OCI-M1 (cell line): ENCODE results near the gene CRLF3.
"Not testable (repeated sequence)": the region's sequence is repeated elsewhere in the genome, so short reads cannot be mapped to it uniquely, and the experiment has no call there.

Experiments used
- DNase-seq: peaks from one replicate; lab custom pipeline; 2025; lab: John Stamatoyannopoulos, UW

Gene CRLF3

DNA sequence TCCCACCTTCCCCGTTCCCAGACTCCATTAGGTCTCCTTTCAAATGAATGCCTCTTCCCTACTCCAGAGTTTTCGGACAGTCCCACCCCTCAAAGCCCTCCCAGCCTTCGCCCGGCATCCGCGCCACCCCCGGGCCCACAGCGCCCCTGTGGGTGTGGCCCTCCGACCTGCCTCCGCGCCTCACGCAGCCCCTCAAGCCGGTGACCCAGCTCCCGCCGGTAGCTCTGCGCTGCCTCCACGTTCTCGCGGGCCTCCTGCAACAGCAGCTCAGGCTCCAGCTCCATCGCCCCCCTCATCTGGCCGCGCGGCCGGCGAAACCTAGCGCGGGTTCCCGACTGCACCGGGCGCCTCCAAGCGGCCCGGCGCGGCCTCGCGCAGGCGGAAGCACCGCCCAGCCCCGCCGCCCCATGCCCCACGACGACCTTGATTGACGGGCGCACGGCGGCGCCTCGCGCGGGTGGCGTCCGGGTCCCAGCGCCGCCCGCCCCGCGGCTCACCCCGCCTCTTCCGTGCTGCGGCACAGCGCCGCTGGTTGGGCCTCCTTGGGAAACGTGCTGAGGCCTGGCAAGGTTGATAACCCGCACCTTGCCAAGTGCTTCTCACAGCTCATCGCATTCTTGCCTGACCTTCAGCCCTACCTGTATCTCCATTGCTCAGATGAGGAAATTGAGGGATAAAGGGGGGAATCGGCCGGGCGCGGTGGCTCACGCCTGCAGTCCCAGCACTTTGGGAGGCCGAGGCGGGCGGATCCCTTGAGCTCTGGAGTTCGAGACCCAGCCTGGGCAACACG is at the start of gene CRLF3:
CRLF3 (minus strand) TSS at position 337 of the 790 bp plus-strand sequence; CDS start at position 296, 41 bp downstream.
- DNase-seq = peak; percentile 96

- no peak for DNase-seq
These were observed 44.5 kb upstream of the CRLF3 start for GRCh38 chr17:30869005-30869404.

GRCh38 chr17:30864636-30865035 is 40.1 kb upstream of the CRLF3 start:
- no peak for DNase-seq

GRCh38 chr17:30858556-30859250 is 34.2 kb upstream of the CRLF3 start:
- no peak for DNase-seq

- DNase-seq = no peak
These were observed 29.7 kb upstream of the CRLF3 start for GRCh38 chr17:30854146-30854545.

DNA sequence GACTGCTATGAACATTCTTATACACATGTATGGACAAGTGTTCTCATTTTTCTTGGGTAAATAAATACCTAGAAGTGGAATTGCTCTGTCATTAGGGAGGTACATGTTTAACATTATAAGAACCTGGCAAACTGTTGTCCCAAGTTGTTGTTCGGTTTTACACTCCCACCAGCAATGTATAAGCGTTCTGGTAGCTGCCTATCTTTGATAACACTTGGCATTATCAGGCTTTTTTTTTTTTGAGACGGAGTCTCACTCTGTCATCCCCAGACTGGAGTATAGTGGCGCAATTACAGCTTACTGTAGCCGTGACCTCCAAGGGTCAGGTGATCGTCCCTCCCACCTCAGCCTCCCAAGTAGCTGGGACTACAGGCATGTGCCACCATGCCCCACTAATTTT is 23.5 kb upstream of the CRLF3 start:
- DNase-seq = no peak

DNA sequence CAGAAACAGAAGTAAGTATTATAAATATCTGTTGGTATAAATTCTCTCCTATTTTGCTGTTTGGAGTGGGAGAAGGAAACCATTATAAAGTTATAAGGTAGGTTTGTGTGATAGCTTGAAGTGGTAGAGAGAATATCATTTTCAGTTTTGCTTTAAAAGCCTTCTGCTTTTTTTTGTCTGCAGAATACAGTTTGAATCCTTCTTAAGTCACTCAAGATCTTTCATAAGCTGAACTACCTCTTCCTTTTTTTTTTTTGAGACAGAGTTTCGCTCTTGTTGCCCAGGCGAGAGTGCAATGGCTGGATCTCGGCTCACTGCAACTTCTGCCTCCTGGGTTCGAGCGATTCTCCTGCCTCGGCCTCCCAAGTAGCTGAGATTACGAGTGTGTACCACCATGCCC is 16.3 kb upstream of the CRLF3 start:
- no peak for DNase-seq

GRCh38 chr17:30838202-30838807 is 13.8 kb upstream of the CRLF3 start:
- no peak for DNase-seq

DNA sequence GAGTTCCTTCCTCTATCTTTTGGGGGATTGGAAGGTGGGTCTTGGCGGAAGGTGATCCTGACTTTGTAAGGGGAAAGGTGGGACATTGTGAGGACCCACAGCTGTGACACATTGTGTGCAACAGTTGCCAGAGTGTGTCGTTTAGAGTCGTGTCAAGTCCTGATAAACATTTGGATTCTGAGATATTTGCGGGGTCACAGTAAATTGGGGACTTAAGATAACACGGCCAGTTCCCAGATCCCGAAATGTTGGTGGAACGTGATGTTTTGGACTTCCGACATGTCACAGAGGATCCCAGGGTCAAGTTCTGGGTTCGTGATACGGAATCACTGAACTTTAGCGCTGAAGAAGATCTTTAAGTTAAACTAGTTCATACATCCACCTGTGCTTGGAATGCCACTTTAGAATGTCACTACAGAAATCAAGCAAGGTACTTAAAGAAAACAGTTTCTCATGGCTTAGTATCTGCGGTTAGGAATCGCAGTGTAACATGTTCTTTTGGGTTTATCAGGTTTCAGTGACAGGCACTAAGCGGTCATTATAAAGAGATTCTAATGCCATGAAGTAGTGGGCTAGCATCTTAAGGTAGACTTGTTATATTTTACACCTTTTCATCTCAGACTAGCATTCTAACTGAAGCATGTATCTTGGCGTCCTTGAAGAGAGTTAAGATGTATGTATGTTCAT is 8.1 kb upstream of the CRLF3 start:
- peak; percentile 56 for DNase-seq

GRCh38 chr17:30831663-30832437 is 7.4 kb upstream of the CRLF3 start, which contains the start of gene ATAD5:
Gene ATAD5, plus strand, starts transcription at chr17:30831966. Its CDS starts 382 bp downstream, at chr17:30832348.
- DNase-seq = peak; percentile 95

- peak; percentile 65 for DNase-seq
These were observed 6.8 kb upstream of the CRLF3 start for GRCh38 chr17:30831257-30831656.

GRCh38 chr17:30829022-30829421 is 4.5 kb upstream of the CRLF3 start:
- no peak for DNase-seq

GRCh38 chr17:30827082-30827481 is 2.6 kb upstream of the CRLF3 start:
- no peak for DNase-seq

- DNase-seq = peak; percentile 61
These were observed 513 bp downstream of the CRLF3 start for GRCh38 chr17:30824002-30824355.

GRCh38 chr17:30823421-30823820 is 1.1 kb downstream of the CRLF3 start:
- DNase-seq = peak; percentile 36

DNA sequence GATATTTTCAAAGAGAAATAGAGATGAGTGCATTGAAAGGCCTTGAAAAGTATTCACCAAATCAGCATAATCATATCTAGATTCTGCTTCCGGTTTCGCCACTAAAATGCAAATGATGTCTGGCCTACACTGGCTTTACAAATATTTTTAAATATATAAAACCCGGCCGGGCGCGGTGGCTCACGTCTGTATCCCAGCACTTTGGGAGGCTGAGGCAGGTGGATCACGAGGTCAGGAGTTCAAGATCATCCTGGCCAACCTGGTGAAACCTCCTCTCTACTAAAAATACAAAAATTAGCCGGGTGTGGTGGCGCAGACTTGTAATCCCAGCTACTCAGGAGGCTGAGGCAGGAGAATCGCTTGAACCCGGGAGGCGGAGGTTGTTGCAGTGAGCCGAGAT is 1.6 kb downstream of the CRLF3 start:
- peak; percentile 19 for DNase-seq

GRCh38 chr17:30821871-30822723 is 2.4 kb downstream of the CRLF3 start:
- DNase-seq = peak; percentile 40

DNA sequence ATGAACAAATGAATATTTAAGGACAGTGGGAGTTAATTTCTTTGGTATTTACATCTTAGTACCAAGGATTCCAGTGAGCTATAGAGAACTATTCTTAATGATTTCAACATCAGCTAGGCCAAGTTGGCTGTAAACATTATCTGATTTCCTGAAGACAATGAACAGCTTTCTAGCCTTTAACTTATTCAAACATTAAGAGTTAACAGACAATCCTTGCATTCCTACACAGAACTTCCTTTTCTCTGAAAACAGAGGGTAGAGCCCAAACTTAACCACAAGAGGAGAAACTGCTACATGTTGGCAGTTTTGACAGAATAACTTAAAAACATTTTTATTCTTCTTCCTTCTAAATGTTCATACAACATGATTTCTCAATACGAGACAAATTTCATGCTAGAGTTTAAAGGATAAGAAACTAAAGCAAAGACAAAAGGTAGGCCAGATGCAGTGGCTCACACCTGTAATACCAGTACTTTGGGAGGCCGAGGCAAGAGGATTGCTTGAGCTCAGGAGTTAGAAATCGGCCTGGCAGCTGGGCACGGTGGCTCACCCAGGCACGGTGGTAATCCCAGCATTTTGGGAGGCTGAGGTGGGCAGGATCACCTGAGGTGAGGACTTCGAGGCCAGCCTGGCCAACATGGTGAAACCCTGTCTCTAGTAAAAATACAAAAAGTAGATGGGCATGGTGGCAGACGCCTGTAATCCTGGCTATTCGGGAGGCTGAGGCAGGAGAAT is 4.4 kb downstream of the CRLF3 start:
- peak; percentile 64 for DNase-seq

GRCh38 chr17:30816165-30816564 is 8.3 kb downstream of the CRLF3 start:
- no peak for DNase-seq

- DNase-seq = not testable (repeated sequence)
These were observed 9.6 kb downstream of the CRLF3 start for GRCh38 chr17:30814860-30815259.
